ENCODE results near the gene MCL1. TPM values are rescaled to one million over a fixed set of nuclear protein-coding genes. Genes with fewer than 3 reads are reported as not detected.
"Not testable (repeated sequence)": the region's sequence is repeated elsewhere in the genome, so short reads cannot be mapped to it uniquely, and the experiment has no call there.

MCL1 gene
- total and polyA plus RNA-seq, 2 donors (not counting 1 experiment from before 2014, with no cell fraction given) = 219 to 266 TPM

DNA sequence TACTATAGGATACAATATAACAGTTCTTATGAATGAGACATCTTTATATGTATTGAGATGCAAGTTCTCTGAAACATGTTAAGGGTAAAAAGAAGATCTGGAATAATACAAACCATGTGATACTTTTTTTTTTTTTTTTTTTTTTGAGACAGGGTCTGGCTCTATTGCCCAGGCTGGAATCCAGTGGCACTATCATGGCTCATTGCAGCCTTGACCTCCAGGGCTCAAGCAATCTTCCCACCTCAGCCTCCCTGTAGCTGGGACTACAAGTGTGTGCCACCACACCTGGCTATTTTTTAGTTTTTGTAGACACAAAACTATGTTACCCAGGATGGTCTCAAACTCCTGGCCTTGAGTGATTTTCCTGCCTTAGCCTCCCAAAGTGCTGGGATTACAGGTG is 22.1 kb upstream of the MCL1 start:
- no peaks in the 10 kb centered on the region for H3K27me3 Mint-ChIP-seq
- no peaks in the 10 kb centered on the region for H4K20me1 ChIP-seq (ENCODE audit: control insufficient read depth, insufficient read depth, low read length, poor library complexity, severe bottlenecking)
- no peak overlapping the region for H3K27ac Mint-ChIP-seq
- no peak overlapping the region for H2AFZ ChIP-seq (ENCODE audit: insufficient read depth, low read depth, low read length, poor library complexity, severe bottlenecking)
- no peaks in the 10 kb centered on the region for H3K4me1 ChIP-seq (ENCODE audit: control insufficient read depth in 2 of 2, insufficient read depth in 2 of 2, low read length in 2 of 2)
- peaks cover 4% of the 10 kb centered on the region for H3K79me2 ChIP-seq (ENCODE audit: control insufficient read depth, insufficient read depth, low read length)
- H3K27me3 ChIP-seq (replicated peaks in 1 of 4; ENCODE audit: control extremely low read depth in 1 of 4, control insufficient read depth in 3 of 4, insufficient read depth in 4 of 4, low read length in 3 of 4) = no peaks in the 10 kb centered on the region
- no peak overlapping the region for H3K4me3 Mint-ChIP-seq
- DNase-seq = no peak
- no peak overlapping the region for H3K4me3 ChIP-seq (ENCODE audit: control extremely low read depth in 1 of 5, extremely low read depth in 1 of 5, insufficient read depth in 1 of 5, low read depth in 2 of 5, low read length in 4 of 5)
- H3K9ac ChIP-seq (ENCODE audit: low read length) = no peak overlapping the region
- peaks cover 0 to 7% of the 10 kb centered on the region in 2 experiments for H3K36me3 ChIP-seq (replicated peaks in 1 of 2; ENCODE audit: control extremely low read depth in 1 of 2, control insufficient read depth in 1 of 2, extremely low read depth in 1 of 2, insufficient read depth in 2 of 2, low read length in 1 of 2)
- ChIA-PET POLR2A (interaction anchor here (0.7 kb wide), 1 partner anchor 37 kb away, joined by 6 read pairs; no protein-coding TSS in a partner anchor), CTCF (interaction anchor here (2.8 kb wide), 1 partner anchor 41 kb away, joined by 17 read pairs; no protein-coding TSS in a partner anchor)
- no peak overlapping the region for H3K4me2 ChIP-seq (replicated peaks; ENCODE audit: low read depth, low read length, poor library complexity, severe bottlenecking)
- no peaks in the 10 kb centered on the region for H3K9me3 Mint-ChIP-seq (ENCODE audit: insufficient read depth)
- no peak for ATAC-seq (ENCODE audit: low read depth)
- no peaks in the 10 kb centered on the region for H3K4me1 Mint-ChIP-seq
- intact Hi-C loops (cut with micrococcal nuclease) = no loop called here
- H3K27ac ChIP-seq (ENCODE audit: low read length in 2 of 2) = no peak overlapping the region
- H3K9me3 ChIP-seq (ENCODE audit: control extremely low read depth in 1 of 3, control insufficient read depth in 2 of 3, insufficient read depth in 1 of 3, low read length in 2 of 3) = no peaks in the 10 kb centered on the region
- no peak for TF ChIP-seq EZH2 (IDR thresholded peaks at IDR 0.05; ENCODE audit: borderline replicate concordance, insufficient read depth, low read depth, low read length, poor library complexity, severe bottlenecking)
- TF ChIP-seq, protein P1, sequence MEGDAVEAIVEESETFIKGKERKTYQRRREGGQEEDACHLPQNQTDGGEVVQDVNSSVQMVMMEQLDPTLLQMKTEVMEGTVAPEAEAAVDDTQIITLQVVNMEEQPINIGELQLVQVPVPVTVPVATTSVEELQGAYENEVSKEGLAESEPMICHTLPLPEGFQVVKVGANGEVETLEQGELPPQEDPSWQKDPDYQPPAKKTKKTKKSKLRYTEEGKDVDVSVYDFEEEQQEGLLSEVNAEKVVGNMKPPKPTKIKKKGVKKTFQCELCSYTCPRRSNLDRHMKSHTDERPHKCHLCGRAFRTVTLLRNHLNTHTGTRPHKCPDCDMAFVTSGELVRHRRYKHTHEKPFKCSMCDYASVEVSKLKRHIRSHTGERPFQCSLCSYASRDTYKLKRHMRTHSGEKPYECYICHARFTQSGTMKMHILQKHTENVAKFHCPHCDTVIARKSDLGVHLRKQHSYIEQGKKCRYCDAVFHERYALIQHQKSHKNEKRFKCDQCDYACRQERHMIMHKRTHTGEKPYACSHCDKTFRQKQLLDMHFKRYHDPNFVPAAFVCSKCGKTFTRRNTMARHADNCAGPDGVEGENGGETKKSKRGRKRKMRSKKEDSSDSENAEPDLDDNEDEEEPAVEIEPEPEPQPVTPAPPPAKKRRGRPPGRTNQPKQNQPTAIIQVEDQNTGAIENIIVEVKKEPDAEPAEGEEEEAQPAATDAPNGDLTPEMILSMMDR (IDR thresholded peaks at IDR 0.05) = no peak

DNA sequence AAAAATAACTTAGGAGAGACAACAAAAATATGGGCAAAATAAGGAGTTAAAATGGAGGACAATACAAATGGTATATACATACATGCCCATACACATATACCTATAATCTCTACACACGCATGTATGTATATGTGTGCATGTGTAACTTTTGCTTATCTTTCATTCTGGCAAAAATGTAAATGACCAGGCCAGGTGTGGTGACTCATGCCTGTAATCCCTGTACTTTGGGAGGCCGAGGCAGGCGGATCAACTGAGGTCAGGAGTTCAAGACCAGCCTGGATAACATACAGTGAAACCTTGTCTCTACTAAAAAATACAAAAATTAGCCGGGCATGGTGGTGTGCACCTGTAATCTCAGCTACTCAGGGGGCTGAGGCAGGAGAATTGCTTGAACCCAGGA is 18.9 kb upstream of the MCL1 start:
- H3K4me1 Mint-ChIP-seq; H3K27ac ChIP-seq (ENCODE audit: low read length in 2 of 2); H3K9me3 ChIP-seq (ENCODE audit: control extremely low read depth in 1 of 3, control insufficient read depth in 2 of 3, insufficient read depth in 1 of 3, low read length in 2 of 3); H3K9ac ChIP-seq (ENCODE audit: low read length); H4K20me1 ChIP-seq (ENCODE audit: control insufficient read depth, insufficient read depth, low read length, poor library complexity, severe bottlenecking); H3K4me3 Mint-ChIP-seq; H3K36me3 ChIP-seq (replicated peaks in 1 of 2; ENCODE audit: control extremely low read depth in 1 of 2, control insufficient read depth in 1 of 2, extremely low read depth in 1 of 2, insufficient read depth in 2 of 2, low read length in 1 of 2); H3K4me1 ChIP-seq (ENCODE audit: control insufficient read depth in 2 of 2, insufficient read depth in 2 of 2, low read length in 2 of 2); DNase-seq; intact Hi-C loops (cut with micrococcal nuclease); H3K27ac Mint-ChIP-seq; H2AFZ ChIP-seq (ENCODE audit: insufficient read depth, low read depth, low read length, poor library complexity, severe bottlenecking); H3K79me2 ChIP-seq (ENCODE audit: control insufficient read depth, insufficient read depth, low read length); H3K4me2 ChIP-seq (replicated peaks; ENCODE audit: low read depth, low read length, poor library complexity, severe bottlenecking); ATAC-seq (ENCODE audit: low read depth); H3K9me3 Mint-ChIP-seq (ENCODE audit: insufficient read depth); H3K27me3 Mint-ChIP-seq; H3K27me3 ChIP-seq (replicated peaks in 1 of 4; ENCODE audit: control extremely low read depth in 1 of 4, control insufficient read depth in 3 of 4, insufficient read depth in 4 of 4, low read length in 3 of 4); H3K4me3 ChIP-seq (ENCODE audit: control extremely low read depth in 1 of 5, extremely low read depth in 1 of 5, insufficient read depth in 1 of 5, low read depth in 2 of 5, low read length in 4 of 5): not testable (repeated sequence)
- POLR2A ChIA-PET = interaction anchor here (0.7 kb wide), 1 partner anchor 37 kb away, joined by 7 read pairs; no protein-coding TSS in a partner anchor
- CTCF ChIA-PET = interaction anchor here (0.7 to 1.4 kb wide), 4 partner anchors 18 to 38 kb away, joined by 3 to 5 read pairs (median 4); no protein-coding TSS in a partner anchor
- WGBS (ENCODE audit: insufficient coverage) = 100% methylated on average over 2 of the region's 4 CpGs
